Measurements from ENCODE around the gene ALG2. TPM values are rescaled to one million over a fixed set of nuclear protein-coding genes. Genes with fewer than 3 reads are reported as not detected.

ALG2 gene
- polyA plus RNA-seq, 3 donors: 15.9 to 25.5 (median 23.6) TPM

- TF ChIP-seq, protein P1, sequence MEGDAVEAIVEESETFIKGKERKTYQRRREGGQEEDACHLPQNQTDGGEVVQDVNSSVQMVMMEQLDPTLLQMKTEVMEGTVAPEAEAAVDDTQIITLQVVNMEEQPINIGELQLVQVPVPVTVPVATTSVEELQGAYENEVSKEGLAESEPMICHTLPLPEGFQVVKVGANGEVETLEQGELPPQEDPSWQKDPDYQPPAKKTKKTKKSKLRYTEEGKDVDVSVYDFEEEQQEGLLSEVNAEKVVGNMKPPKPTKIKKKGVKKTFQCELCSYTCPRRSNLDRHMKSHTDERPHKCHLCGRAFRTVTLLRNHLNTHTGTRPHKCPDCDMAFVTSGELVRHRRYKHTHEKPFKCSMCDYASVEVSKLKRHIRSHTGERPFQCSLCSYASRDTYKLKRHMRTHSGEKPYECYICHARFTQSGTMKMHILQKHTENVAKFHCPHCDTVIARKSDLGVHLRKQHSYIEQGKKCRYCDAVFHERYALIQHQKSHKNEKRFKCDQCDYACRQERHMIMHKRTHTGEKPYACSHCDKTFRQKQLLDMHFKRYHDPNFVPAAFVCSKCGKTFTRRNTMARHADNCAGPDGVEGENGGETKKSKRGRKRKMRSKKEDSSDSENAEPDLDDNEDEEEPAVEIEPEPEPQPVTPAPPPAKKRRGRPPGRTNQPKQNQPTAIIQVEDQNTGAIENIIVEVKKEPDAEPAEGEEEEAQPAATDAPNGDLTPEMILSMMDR (IDR thresholded peaks at IDR 0.05): no peak
- H3K4me2 ChIP-seq (replicated peaks; ENCODE audit: extremely low read depth, low read length, poor library complexity, severe bottlenecking): no peak overlapping the region
- peaks cover 16 to 32% of the 10 kb centered on the region in 2 donors for H3K36me3 ChIP-seq (replicated peaks in 1 of 2; ENCODE audit: control insufficient read depth in 1 of 2, insufficient read depth in 2 of 2, low read length in 2 of 2)
- H3K4me1 Mint-ChIP-seq: peaks cover 32% of the 10 kb centered on the region
- H3K27ac ChIP-seq (ENCODE audit: low read depth in 1 of 2, low read length in 2 of 2): peak overlapping the region in 1 of 2 donors; percentile 37
- peaks cover 17 to 28% of the 10 kb centered on the region in 2 donors for H3K36me3 Mint-ChIP-seq
- peaks cover 0 to 3% (median 0%) of the 10 kb centered on the region in 3 donors for H3K27me3 Mint-ChIP-seq (ENCODE audit: low read depth in 3 of 3)
- intact Hi-C loops (cut with micrococcal nuclease): loop anchor here in 1 of 2 donors (10.0 kb wide), 1 partner anchor 882 kb away; the partner anchor contains the start of genes ERP44 and INVS
- peaks cover 32% of the 10 kb centered on the region for H4K20me1 ChIP-seq (ENCODE audit: insufficient read depth, low read length)
- DNase-seq: peak in 1 of 3 donors; percentile 7
- H3K27ac Mint-ChIP-seq: peak overlapping the region in 3 of 7 donors; percentile 6 to 75 (median 37)
- H3K9ac ChIP-seq (ENCODE audit: insufficient read depth, low read length, poor library complexity, severe bottlenecking): no peak overlapping the region
- no CpG with 5 or more reads among the region's 1 CpG for WGBS (ENCODE audit: insufficient coverage)
- H3K79me2 ChIP-seq (ENCODE audit: insufficient read depth, low read length): peaks cover 21% of the 10 kb centered on the region
- H2AFZ ChIP-seq (ENCODE audit: insufficient read depth, low read depth, low read length, poor library complexity, severe bottlenecking): no peak overlapping the region
- H3K4me3 ChIP-seq (replicated peaks in 1 of 3; ENCODE audit: low read depth in 2 of 3, low read length in 3 of 3): no peak overlapping the region
- H3K4me3 Mint-ChIP-seq: no peak overlapping the region
- H3K4me1 ChIP-seq (ENCODE audit: control insufficient read depth in 1 of 2, insufficient read depth in 2 of 2, low read length in 2 of 2): peaks cover 10 to 17% of the 10 kb centered on the region in 2 donors
- no peaks in the 10 kb centered on the region for H3K27me3 ChIP-seq (ENCODE audit: control insufficient read depth in 2 of 2, insufficient read depth in 2 of 2, low read length in 2 of 2)
- H3K9me3 Mint-ChIP-seq: peaks cover 7 to 19% (median 11%) of the 10 kb centered on the region in 7 donors
- H3K9me3 ChIP-seq (replicated peaks in 1 of 2; ENCODE audit: control insufficient read depth in 1 of 2, insufficient read depth in 1 of 2, low read length in 2 of 2): peaks cover 0 to 5% of the 10 kb centered on the region in 2 donors
Measured at GRCh38 chr9:99213197-99213596, 8.5 kb downstream of the ALG2 start.

GRCh38 chr9:99211746-99212145 is 10.0 kb downstream of the ALG2 start:
- Histone ChIP-seq H3K9ac (ENCODE audit: insufficient read depth, low read length, poor library complexity, severe bottlenecking) (no peak overlapping the region), H3K27ac (ENCODE audit: low read depth in 1 of 2, low read length in 2 of 2) (no peak overlapping the region), H3K27me3 (ENCODE audit: control insufficient read depth in 2 of 2, insufficient read depth in 2 of 2, low read length in 2 of 2) (no peaks in the 10 kb centered on the region), H3K79me2 (ENCODE audit: insufficient read depth, low read length) (peaks cover 7% of the 10 kb centered on the region), H3K9me3 (replicated peaks in 1 of 2; ENCODE audit: control insufficient read depth in 1 of 2, insufficient read depth in 1 of 2, low read length in 2 of 2) (peaks cover 0 to 5% of the 10 kb centered on the region in 2 donors), H3K36me3 (replicated peaks in 1 of 2; ENCODE audit: control insufficient read depth in 1 of 2, insufficient read depth in 2 of 2, low read length in 2 of 2) (peaks cover 8 to 17% of the 10 kb centered on the region in 2 donors), H4K20me1 (ENCODE audit: insufficient read depth, low read length) (peaks cover 19% of the 10 kb centered on the region), H2AFZ (ENCODE audit: insufficient read depth, low read depth, low read length, poor library complexity, severe bottlenecking) (no peak overlapping the region), H3K4me1 (ENCODE audit: control insufficient read depth in 1 of 2, insufficient read depth in 2 of 2, low read length in 2 of 2) (peaks cover 10 to 17% of the 10 kb centered on the region in 2 donors), H3K4me2 (replicated peaks; ENCODE audit: extremely low read depth, low read length, poor library complexity, severe bottlenecking) (no peak overlapping the region), H3K4me3 (replicated peaks in 1 of 3; ENCODE audit: low read depth in 2 of 3, low read length in 3 of 3) (no peak overlapping the region)
- TF ChIP-seq, protein P1 (IDR thresholded peaks at IDR 0.05): no peak
- H3K4me1 Mint-ChIP-seq: peaks cover 30% of the 10 kb centered on the region
- H3K36me3 Mint-ChIP-seq: peaks cover 5 to 15% of the 10 kb centered on the region in 2 donors
- 100% methylated on average over 1 of the region's 1 CpG for WGBS (ENCODE audit: insufficient coverage)
- no peak for DNase-seq
- peaks cover 9 to 26% (median 12%) of the 10 kb centered on the region in 7 donors for H3K9me3 Mint-ChIP-seq
- peak overlapping the region in 1 of 7 donors; percentile 59 for H3K27ac Mint-ChIP-seq
- no peak overlapping the region for H3K4me3 Mint-ChIP-seq
- H3K27me3 Mint-ChIP-seq (ENCODE audit: low read depth in 3 of 3): peaks cover 0 to 4% (median 1%) of the 10 kb centered on the region in 3 donors
- intact Hi-C loops (cut with micrococcal nuclease): loop anchor here in 1 of 2 donors (10.0 kb wide), 1 partner anchor 883 kb away; the partner anchor contains the start of genes ERP44 and INVS
